Middle frontal gyrus (tissue), 1 donor: ENCODE results near the gene PRKCQ.
"Not testable (repeated sequence)": the region's sequence is repeated elsewhere in the genome, so short reads cannot be mapped to it uniquely, and the experiment has no call there.

Experiments
- DNase-seq: peaks from one replicate; pipeline ENCODE4 v3.0.0-alpha.2; 2015; ENCODE audit warnings: low spot score; ENCODE audit errors: extremely low spot score

Gene PRKCQ

DNA sequence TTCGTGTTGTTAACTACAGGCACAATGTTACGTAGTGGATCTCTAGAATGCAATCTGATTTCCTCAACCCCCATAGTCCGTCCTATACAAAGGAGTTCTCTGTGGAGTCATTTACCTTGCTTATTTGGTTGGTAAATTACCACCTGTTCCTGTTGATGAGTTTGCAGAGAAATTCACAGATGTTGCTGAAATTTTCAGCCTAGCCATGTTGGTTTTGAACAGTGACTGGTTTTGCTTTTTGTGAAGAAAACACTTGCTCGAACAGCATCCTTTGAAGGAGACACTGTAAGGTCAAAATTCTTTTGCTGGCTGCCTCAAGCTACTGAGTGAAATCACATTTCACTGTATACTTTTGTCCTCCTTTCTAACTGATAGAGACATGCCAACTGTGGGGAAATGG is 15.4 kb upstream of the PRKCQ start:
- no peak for DNase-seq

DNA sequence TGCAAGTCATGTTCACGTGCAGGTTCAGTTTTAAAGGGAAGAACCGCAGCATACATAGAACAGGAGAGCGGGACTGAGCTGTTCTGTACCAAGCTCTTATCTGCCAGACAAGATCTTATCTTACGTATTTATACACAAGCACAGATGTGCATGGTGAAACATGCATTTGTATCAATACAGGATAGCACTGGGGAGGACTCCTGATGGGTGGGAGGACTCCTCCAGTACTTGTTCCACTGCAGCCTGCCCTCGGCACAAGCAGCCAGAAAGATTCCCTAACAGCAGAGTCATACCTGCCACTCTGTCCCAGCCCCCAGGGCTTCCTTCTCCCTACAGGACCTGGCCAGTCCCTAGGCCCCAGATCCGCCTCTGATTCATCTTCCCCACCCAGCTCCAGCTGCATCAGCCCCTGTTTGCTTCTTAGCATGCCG is 13.2 kb upstream of the PRKCQ start:
- no peak for DNase-seq

DNA sequence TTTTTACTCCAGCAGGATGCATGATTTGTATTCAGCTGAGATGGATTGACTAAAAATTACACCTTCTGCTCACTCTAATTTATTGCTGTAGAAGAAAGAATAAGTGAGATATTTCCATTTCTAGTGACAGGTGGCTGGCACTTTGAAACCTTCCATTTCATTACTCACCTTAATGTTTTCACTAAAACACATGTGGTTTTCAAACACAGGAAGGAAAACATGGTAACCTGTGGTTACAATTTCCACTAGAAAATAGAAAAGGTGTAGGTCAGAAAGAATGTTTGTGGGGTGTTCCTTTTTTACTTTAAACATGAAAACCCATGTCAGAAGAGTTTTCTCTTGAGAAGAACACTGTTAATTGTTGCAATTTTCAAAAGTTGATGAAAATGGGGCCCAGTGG is 12.0 kb upstream of the PRKCQ start:
- no peak for DNase-seq

DNA sequence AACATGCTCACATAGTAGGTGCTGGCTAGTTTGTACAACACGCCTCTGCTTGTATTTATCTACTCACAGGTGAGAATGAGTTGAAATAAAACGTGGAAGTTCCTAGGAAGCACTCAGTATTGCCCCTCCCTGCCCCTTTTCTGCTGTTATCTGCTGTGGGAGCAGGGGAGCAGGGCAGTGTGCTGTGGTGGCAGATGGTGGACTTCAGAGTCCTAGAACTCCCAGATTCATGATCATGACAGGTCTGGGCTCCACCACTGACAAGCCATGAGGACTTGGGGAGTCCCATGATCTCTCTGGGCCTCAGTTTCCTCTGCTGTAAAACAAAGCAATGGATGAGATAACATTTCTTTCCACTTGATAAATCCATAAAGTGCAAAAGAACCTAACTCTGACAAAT is 11.6 kb upstream of the PRKCQ start:
- no peak for DNase-seq

DNA sequence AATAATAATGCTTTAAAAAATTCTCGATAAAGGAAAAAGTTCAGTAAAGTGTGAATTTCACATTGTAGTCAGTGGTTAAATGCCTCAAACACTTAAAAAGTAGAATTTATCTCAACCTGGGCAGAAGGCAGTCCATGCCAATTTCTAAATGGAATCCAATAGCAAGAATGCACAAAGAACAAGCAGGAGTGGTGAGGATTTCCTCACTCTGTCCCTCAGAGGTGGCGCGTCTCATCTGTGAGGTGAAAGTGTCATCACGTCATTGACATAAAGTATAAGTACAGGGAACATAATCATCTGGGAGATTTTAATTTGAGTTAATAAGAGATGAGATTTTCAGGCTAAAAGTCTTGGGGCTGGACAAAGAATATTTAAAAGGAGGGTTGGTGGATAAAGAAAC is 10.0 kb upstream of the PRKCQ start:
- DNase-seq: no peak

DNA sequence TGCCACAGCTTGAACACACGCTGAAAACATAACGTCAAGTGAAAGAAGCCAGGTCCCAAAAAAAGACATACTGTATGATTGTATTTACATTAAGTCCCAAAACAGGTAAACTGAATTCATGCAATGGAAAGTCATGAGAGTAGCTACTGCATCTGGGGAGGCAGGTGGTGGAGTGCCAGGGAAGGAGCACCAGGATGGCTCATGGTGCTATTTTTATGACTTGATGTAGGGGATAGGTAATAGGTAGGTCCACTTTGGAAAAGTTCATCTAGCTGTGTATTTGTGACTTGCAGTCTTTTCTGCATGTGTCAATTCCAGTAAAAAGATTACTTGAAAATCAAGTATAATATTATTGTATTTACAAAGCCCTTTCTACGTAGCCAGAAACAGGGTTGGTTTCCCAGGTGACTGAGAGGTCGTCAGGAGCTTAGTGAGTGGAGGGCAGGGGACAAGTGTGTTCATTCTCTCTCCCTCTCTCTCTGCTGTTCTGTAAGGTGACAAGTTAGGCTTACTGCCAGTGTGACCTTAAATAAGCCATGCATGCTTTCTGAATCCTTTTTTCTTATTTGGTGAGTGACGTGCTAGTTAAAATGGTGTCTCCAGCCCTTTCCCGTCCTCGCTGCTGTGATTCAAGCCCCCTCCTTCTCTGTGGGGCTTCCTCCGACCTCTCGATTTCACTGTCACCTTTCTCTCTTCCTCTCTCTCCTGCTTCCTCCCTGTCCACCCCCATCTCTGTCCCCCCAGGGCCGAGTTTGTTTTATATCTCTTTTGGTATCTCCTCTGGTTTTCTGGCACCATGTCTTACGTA is 9.4 kb upstream of the PRKCQ start:
- DNase-seq: no peak

DNA sequence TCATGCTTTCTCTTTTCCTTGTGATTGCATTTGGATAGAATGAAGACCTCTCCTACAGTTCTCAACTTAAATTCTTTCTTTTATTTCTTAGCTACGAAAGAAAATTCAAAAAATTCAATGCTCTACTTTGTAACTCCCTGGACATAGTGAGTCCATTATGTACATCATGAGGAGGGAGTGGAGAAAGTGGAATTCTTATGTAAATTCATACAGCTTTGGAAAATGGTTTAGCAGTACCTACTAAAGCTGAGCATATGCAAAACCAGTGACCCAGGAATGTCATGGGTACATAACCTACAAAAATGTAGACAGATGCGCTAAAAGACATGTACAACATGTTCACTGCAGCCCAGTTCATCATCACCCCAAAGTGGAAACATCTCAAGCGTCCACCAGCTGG is 8.8 kb upstream of the PRKCQ start:
- DNase-seq: no peak

DNA sequence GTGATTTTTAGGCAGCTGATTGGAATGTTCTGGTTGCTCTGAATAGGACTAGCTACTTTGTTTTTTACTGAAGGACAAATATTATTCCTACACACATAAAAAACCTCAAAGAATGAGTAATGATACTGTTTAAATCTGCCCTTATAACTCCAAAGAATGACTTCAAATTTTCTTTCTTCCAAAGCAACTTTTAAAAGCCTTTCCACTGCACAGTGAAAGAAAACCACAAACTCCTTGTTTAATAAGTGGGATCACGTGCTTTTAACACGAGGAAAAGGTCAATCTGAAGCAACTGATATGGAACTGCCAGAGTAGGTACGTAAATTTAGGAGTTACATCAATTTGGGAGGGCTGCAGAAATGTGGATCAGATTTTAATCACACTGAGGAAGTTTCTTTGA is 8.0 kb upstream of the PRKCQ start:
- no peak for DNase-seq

DNA sequence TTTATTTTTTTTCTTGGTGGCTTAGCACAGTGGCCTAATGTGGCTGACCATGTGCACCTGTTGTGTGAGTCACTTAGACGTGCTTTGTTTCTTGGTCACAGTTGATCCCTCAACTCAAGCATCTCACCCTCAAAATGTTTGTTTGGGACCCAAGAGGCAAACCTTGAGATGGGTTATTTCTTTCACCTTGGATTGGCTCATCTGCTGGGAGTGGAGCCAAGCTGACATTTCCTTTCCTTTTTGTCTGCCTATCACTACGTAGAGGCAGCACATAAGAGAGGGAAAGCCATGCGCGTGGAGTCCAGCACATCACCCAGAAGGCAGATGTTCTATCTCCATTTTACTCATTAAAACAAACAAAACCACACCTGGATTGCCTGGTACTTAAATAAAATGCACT is 6.4 kb upstream of the PRKCQ start:
- DNase-seq: no peak

DNA sequence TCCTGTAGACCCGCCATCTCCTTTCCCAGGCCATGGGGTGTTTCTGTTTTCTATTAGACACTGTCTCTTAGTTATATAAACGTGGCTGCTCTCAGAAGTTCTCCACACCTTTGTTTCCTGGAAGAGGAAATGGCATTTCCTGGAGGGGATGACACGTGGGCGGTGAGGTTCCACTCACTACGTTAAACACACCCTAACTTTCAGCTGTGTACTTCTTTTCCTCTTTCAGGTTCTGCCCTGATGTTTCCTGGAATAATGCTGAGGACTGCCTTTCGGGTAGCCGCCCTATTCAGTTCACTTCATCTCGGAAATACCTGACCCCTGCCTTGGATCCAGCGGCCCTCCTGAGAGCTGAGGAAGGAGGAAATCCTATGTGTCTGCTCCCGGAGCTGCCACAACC is 3.4 kb upstream of the PRKCQ start:
- DNase-seq: no peak

DNA sequence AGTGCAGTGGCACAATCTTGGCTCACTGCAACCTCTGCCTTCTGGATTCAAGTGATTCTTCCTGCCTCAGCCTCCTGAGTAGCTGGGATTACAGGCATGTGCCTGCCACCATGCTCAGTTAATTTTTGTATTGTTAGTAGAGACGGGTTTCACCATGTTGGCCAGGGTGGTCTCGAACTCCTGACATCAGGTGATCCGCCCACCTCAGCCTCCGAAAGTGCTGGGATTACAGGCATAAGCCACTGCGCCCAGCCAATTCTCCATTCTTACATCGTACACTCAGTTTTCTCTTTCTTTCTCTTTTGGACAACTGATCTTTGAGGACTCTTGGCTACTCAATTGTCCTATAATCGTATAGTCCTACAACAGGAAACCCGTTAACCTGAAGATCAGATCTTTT is 2.8 kb upstream of the PRKCQ start:
- DNase-seq: not testable (repeated sequence)

DNA sequence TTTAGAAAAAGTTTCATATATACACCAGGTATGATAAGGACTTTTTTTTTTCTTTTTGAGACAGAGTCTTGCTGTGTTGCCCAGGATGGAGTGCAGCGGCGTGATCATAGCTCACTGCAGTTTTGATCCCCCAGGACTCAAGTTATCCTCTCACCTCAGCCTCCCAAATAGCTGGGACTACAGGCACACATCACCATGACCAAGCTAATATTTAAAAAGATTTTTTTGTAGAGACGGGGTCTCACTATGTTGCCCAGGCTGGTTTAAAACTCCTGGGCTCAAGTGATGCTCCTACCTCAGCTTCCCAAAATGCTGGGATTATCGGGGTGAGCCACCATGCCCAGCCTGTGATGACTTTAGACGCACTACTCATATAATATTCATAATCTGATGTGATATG is 2.2 kb upstream of the PRKCQ start:
- DNase-seq: no peak

DNA sequence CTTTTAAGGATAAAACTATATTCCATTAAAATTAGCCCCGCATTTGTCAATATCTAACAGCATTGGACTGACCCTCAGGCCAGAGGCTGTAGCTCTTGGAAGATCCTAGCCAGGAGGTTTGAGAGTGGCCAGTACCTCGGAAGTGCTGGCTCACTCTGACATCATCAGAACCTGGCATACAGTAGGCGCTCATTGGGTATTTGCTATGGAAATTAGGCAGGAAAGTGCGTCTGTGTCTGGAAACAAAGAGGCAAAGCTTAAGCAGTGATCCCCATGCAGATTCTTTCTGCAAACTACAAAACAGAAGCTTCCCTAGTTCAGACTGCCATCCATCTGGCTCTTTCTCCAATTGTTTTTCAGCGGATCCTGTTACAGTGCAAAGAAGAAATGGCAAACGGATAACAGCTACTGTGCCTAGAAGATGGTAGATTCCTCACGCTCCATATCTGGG is 1.7 kb upstream of the PRKCQ start:
- DNase-seq: no peak

DNA sequence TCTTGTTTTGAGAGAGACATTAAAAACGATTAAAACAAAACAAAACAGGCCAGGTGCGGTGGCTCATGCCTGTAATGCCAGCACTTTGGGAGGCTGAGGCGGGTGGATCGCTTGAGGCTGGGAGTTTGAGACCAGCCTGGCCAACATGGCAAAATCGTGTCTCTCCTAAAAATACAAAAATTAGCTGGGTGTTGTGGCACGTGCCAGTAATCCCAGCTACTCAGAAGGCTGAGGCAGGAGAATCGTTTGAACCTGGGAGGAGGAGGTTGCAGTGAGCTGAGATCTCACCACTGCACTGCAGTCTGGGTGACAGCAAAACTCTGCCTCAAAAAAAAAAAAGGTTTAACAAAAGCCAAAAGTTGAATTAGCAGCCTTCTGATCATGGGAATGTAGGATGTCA is 1.1 kb upstream of the PRKCQ start:
- DNase-seq: not testable (repeated sequence)

DNA sequence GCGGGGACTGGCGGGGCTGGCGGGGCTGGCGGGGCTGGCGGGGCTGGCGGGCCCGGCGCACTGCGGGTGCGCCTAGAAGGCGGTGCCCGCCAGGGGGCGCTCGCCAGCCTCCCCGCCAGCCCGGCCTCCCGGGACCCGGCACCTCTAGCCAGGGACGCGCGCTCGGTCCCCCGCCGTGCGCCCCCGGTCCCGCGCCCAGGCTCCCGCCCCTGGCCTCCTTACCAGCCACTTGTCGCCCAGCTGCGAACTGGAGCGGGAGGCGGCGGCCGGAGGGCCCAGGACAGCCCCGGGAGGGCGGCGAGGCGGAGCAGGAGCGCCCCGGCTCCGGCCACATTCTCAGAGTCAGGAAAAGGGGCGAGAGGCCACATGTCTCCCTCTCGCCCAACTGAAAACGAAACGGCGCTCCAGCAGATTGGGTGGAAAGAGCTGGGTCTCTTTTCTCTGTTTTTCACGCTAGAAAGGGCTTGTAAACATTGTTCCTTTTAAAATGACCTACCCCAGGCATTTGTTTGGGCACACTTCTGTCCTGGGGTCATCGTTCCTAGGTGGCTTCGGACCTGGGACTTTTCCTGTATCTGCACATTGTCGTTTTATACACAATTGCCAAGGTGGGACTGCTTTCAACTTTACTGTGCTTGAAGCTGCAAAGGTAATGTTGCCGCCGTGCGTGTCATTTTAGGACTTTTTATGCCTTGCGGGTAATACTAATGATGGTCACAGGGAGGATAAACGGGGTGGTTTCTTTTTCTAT is 378 bp upstream of the PRKCQ start:
- peak; percentile 53 for DNase-seq

DNA sequence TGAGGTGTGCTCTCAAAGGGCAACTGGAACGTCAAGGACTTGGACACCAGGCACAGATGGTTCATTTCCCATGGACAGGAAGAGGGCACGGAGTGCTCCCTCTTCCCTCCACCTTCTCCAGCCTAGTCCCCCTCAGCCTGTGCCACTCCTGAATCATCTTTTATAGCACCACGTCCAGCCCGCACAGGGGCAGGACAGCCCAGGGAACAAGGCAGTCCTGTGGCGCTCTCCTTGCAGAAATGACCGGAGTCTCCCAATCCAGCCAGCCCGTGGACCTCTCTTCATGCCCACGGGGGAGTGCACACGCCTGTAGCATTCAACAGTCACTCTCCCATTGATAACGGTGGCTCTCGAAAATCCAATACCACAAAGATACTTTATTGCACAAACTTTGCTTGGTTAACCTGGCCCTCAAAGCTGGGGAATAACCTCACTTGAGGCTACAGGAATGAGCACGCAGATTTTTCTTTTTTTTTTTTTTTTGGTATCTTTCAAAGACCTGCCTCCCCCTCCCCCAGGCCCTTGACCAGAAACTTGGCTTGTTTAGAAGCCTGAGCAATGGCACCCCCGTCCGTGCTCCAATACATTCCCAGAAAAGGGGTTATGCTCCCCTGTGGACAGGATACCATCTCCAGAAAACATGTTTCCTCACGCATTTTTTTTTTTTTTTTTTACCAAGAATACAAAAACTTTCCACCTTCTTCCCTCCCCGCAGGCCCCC is 733 bp downstream of the PRKCQ start:
- DNase-seq: no peak

DNA sequence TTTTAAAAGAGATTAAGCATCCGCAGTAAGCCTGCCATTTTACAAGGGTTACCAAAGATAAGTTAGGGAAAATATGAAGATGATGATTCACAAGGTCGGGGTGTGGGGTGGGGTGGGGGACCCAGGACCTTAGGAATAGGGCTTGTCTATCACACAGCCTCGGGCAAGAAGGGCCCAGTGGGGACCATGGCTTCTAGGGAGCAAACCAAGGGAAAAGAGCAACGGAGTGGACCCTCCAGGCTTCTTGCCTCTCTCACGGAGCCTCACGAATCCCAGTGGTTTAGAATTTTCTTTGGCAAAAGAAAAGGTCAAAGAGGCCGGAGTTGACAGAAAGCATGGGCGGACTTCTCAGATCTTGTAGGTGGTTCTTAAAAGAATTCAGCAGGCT is 1.3 kb downstream of the PRKCQ start:
- DNase-seq: no peak

DNA sequence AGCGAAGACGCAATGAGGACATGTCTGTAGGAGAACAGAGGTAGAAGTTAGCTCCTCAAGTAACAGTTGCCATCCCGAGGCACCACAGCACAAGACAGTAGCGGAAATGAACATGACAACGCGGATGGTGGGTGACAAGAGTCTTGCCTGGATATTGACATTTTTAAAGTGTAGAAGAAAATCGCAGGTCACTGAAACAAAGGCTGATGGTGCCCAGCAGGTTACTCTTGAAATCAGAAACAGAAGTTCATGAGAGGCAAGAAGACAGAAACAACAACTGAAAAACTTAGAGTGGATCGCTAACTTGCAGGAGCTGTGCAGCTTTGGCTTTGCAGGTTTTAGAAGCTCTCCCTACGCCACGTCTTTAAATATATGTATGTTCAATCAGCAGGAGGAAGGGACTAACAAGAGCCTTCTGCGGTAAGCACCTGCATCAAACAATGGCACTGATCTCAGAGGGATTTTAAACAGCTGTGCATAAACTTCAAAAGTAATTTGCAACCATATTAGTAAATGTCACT is 1.8 kb downstream of the PRKCQ start:
- DNase-seq: no peak

DNA sequence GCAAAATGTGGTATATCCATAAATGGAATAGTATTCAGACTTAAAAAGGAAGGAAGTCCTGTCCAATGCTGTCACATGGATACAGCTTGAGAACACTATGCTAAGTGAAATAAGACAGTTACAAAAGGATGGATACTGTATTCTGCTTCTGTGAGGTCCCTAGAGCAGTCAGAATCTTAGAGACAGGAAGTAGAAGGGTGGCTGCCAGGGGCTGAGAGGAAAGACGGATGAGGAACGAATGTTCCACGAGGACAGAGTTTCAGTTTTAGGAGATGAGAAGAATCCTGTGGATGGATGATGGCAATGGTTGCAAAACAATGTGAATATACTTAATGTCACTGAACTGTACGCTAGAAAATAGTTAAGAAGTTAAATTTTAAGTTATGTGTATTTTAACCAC is 3.8 kb downstream of the PRKCQ start:
- DNase-seq: no peak

DNA sequence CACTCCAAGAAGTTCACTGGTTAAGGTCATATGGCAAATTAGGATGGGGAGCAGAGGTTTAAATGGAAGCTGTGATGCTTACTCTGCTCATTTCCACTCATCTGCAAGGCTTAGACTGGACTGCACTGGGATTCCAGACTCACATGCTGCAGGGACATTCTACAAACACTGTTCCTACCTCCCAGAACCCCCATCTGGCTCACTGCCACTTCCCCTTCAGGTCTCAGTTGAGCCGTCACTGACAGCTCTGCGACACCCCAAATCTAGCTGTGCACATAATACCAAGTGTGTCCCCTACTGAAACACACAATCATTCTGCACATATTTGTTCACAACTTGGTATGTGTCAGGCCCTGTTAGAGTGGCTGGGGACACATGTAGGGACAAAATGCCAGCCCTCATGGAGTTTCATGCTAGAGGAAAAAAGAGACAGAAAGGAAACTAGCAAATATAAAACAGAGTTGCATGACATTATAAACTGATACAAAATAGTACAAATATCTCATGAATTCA is 5.4 kb downstream of the PRKCQ start:
- DNase-seq: no peak

DNA sequence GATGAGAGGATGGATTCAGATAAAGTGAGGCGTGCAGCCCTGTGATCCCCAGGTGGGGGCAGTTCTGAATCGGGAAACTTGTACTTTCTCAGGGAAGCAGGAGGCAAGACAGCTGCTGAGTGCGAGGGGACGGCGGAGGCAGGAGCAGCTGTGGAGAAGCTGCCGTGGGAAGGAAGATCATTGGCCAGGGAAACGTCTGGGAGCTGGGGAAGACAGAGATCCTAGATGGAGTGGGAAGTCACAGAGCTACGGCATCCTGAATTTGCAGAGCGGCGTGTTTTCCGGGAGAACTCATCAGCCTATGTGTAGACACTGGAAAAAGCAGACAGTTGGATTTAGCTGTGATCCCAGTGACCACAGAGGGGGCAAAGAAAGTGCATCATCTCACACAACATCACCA is 9.2 kb downstream of the PRKCQ start:
- no peak for DNase-seq

DNA sequence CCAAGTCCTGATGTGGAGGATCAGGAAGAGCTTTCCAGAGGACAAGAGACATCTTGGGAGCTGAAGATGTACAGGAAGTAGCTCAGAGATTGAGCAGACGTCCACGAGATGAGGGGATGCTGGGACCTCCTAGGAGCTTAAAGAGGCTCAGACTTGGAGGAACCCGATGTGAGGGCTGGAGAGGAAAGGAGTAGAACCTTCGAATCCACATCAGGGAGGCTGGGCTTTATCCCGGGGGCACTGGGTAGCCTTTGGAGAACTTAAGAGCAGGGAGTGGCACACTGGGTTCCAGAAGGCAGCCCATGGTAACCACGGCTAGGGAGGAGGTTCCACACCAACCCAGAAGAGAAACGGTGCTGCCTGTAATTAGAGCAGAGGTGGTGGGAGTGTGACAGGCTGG is 10.8 kb downstream of the PRKCQ start:
- DNase-seq: no peak
